IPS-18c (cell line): ENCODE results near the gene SHC2.

Experiments
- H3K4me3 ChIP-seq: 2 replicates; pipeline ENCODE4 v1.7.0; 2013; ENCODE audit warnings: low read depth, mild to moderate bottlenecking, low read length, moderate library complexity; ENCODE audit not compliant: insufficient read depth
- H3K9me3 ChIP-seq: one replicate; pipeline ENCODE4 v1.6.1; 2013; ENCODE audit warnings: mild to moderate bottlenecking, low read length, moderate library complexity; ENCODE audit not compliant: control insufficient read depth, insufficient read depth

Gene SHC2

GRCh38 chr19:460877-461720 lies at the start of gene SHC2:
Gene SHC2, minus strand, starts transcription at chr19:461033. Its CDS starts 37 bp downstream, at chr19:460996.
- Histone ChIP-seq H3K4me3 (peak within 1 kb of the TSS; percentile 58), H3K9me3 (no peaks in the 10 kb centered on the region)

- H3K9me3 ChIP-seq = peaks cover 2% of the 10 kb centered on the region
- H3K4me3 ChIP-seq = peak overlapping the region; percentile 97
Observed at GRCh38 chr19:508204-509150, 47.6 kb upstream of the SHC2 start.

GRCh38 chr19:507286-508203 lies 46.7 kb upstream of the SHC2 start, which contains the start of gene TPGS1:
Gene TPGS1, plus strand, starts transcription at chr19:507497. Its CDS starts 10 bp downstream, at chr19:507507.
- Histone ChIP-seq H3K9me3 (peaks cover 2% of the 10 kb centered on the region), H3K4me3 (peak within 1 kb of the TSS; percentile 97)

GRCh38 chr19:506404-507285 lies 45.8 kb upstream of the SHC2 start:
- peak overlapping the region; percentile 97 for H3K4me3 ChIP-seq

GRCh38 chr19:504616-505015 lies 43.8 kb upstream of the SHC2 start:
- Histone ChIP-seq H3K9me3 (peaks cover under 1% of the 10 kb centered on the region), H3K4me3 (no peak overlapping the region)

More at GRCh38 chr19:506404-507285, 45.8 kb upstream of the SHC2 start:
- peaks cover 2% of the 10 kb centered on the region for H3K9me3 ChIP-seq

GRCh38 chr19:501646-502045 lies 40.8 kb upstream of the SHC2 start:
- no peaks in the 10 kb centered on the region for H3K9me3 ChIP-seq
- no peak overlapping the region for H3K4me3 ChIP-seq

GRCh38 chr19:498977-499623 lies 38.3 kb upstream of the SHC2 start:
- H3K4me3 ChIP-seq = no peak overlapping the region
- H3K9me3 ChIP-seq = no peaks in the 10 kb centered on the region

GRCh38 chr19:498511-498891 lies 37.7 kb upstream of the SHC2 start:
- no peaks in the 10 kb centered on the region for H3K9me3 ChIP-seq
- H3K4me3 ChIP-seq = peak overlapping the region; percentile 53; the same call in 1 of the 2 replicates

- Histone ChIP-seq H3K9me3 (no peaks in the 10 kb centered on the region), H3K4me3 (peak overlapping the region; percentile 53)
Observed at GRCh38 chr19:497869-498510, 37.2 kb upstream of the SHC2 start.

- Histone ChIP-seq H3K9me3 (no peaks in the 10 kb centered on the region), H3K4me3 (peak overlapping the region; percentile 53)
Observed at GRCh38 chr19:497491-497868, 36.6 kb upstream of the SHC2 start.

GRCh38 chr19:496986-497385 lies 36.2 kb upstream of the SHC2 start:
- H3K9me3 ChIP-seq = no peaks in the 10 kb centered on the region
- H3K4me3 ChIP-seq = no peak overlapping the region

GRCh38 chr19:496112-496665 lies 35.4 kb upstream of the SHC2 start, which contains the start of gene MADCAM1:
Gene MADCAM1, plus strand, starts transcription at chr19:496486. Its CDS starts 14 bp downstream, at chr19:496500.
- Histone ChIP-seq H3K9me3 (no peaks in the 10 kb centered on the region), H3K4me3 (peak within 1 kb of the TSS; percentile 53; the same call in 1 of the 2 replicates)

GRCh38 chr19:495402-496111 lies 34.7 kb upstream of the SHC2 start:
- H3K4me3 ChIP-seq = peak overlapping the region; percentile 38; the same call in 1 of the 2 replicates
- no peaks in the 10 kb centered on the region for H3K9me3 ChIP-seq

- Histone ChIP-seq H3K9me3 (no peaks in the 10 kb centered on the region), H3K4me3 (no peak overlapping the region)
Observed at GRCh38 chr19:495081-495401, 34.2 kb upstream of the SHC2 start.
